ENCODE data around the gene RAB11A.

RAB11A gene

DNA sequence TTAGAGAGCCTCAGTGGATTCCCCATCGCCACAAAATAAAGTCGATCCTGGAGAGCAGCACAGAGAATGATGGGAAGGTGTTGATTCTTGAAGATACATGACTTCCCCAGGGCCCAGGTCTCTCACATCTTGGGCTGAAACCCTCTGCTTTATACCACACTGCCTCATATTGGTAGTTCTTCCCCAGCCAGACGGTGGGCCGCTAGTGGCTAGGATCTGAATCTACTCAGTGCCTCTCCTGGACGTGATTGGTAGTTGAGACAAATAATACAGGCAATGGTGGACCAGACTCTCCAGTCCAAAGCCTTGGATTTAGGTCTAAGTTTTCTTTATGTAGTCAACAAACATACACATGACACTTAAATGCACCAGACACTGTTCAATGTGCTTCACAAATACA is 49.7 kb downstream of the RAB11A start:
- no peak for DNase-seq (ENCODE audit: low read depth)
- TF ChIP-seq, protein P1, sequence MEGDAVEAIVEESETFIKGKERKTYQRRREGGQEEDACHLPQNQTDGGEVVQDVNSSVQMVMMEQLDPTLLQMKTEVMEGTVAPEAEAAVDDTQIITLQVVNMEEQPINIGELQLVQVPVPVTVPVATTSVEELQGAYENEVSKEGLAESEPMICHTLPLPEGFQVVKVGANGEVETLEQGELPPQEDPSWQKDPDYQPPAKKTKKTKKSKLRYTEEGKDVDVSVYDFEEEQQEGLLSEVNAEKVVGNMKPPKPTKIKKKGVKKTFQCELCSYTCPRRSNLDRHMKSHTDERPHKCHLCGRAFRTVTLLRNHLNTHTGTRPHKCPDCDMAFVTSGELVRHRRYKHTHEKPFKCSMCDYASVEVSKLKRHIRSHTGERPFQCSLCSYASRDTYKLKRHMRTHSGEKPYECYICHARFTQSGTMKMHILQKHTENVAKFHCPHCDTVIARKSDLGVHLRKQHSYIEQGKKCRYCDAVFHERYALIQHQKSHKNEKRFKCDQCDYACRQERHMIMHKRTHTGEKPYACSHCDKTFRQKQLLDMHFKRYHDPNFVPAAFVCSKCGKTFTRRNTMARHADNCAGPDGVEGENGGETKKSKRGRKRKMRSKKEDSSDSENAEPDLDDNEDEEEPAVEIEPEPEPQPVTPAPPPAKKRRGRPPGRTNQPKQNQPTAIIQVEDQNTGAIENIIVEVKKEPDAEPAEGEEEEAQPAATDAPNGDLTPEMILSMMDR (IDR thresholded peaks at IDR 0.05; ENCODE audit: control insufficient read depth, insufficient read depth, low read depth, low read length, missing control alignments), result no peak
- H3K4me3 ChIP-seq (ENCODE audit: control insufficient read depth, low read depth, low read length), result no peak overlapping the region

GRCh38 chr15:65919353-65919752 is 50.1 kb downstream of the RAB11A start:
- no peak for DNase-seq (ENCODE audit: low read depth)
- H3K4me3 ChIP-seq (ENCODE audit: control insufficient read depth, low read depth, low read length), result no peak overlapping the region
- TF ChIP-seq, protein P1 (IDR thresholded peaks at IDR 0.05; ENCODE audit: control insufficient read depth, insufficient read depth, low read depth, low read length, missing control alignments), result no peak

DNA sequence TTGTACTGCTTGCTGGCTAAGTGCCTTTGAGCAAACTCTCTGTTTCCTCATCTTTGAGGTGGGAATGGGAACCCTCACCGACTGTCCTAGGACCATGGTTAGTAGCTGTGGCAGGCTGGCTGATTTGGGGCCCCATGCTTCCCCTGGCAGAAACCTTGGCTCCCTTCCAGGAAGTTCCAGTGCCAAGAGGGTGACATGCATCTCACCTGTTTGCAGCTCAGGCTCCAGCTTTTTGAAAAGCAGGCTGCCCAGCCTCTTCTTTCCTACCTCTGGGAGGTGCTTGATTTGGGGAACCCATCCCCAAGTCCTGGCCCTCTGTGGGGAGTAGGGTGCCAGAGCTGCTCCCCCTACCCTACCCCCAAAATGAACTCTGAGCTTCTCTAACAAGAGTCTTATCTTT is 50.8 kb downstream of the RAB11A start:
- no peak overlapping the region for H3K4me3 ChIP-seq (ENCODE audit: control insufficient read depth, low read depth, low read length)
- DNase-seq (ENCODE audit: low read depth), result no peak
- TF ChIP-seq, protein P1 (IDR thresholded peaks at IDR 0.05; ENCODE audit: control insufficient read depth, insufficient read depth, low read depth, low read length, missing control alignments), result no peak

- H3K4me3 ChIP-seq (ENCODE audit: control insufficient read depth, low read depth, low read length), result no peak overlapping the region
- no peak for DNase-seq (ENCODE audit: low read depth)
- TF ChIP-seq, protein P1 (IDR thresholded peaks at IDR 0.05; ENCODE audit: control insufficient read depth, insufficient read depth, low read depth, low read length, missing control alignments), result no peak
Observed at GRCh38 chr15:65920825-65921309, 51.6 kb downstream of the RAB11A start.

DNA sequence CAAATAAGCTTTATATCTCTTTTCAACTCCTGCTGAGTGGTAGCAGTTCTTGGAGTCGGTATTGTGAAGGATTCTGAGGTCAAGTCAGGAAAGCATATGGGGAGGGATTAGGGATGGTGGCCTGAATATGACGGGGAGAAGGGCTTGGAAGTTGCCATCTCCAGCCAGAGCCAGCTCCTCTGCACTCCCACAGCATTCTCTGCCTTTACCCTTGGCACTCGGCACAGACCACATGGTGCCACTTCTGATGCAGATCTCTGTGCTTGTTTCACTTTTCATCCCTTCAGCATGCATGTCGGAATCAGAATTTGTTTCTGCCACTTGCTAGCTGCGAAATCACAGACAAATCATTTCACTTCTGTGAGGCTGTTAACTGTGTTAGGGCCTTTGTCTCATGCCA is 52.5 kb downstream of the RAB11A start:
- TF ChIP-seq, protein P1 (IDR thresholded peaks at IDR 0.05; ENCODE audit: control insufficient read depth, insufficient read depth, low read depth, low read length, missing control alignments), result no peak
- no peak for DNase-seq (ENCODE audit: low read depth)
- no peak overlapping the region for H3K4me3 ChIP-seq (ENCODE audit: control insufficient read depth, low read depth, low read length)

DNA sequence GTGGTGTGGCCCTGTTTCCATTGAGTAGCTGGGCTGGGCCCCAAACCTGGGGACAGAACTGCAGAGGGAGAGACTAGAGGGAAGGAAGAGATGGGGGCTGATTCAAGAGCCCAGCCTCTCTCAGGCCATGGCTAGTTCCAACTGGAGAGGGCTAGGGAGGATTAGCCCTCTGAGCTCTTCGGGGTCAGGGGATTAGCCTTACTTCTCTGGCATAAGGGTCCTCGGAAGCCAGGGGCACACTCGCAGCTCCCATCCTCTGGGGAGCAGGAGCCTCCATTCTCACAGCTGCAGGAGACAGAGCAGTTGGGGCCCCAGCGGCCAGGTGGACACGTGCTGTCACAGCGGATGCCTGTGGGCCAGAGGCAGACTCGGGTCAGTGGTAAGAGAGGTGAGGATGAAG is 53.3 kb downstream of the RAB11A start:
- TF ChIP-seq, protein P1 (IDR thresholded peaks at IDR 0.05; ENCODE audit: control insufficient read depth, insufficient read depth, low read depth, low read length, missing control alignments), result no peak
- H3K4me3 ChIP-seq (ENCODE audit: control insufficient read depth, low read depth, low read length), result no peak overlapping the region
- DNase-seq (ENCODE audit: low read depth), result no peak

GRCh38 chr15:65923264-65923663 is 54.0 kb downstream of the RAB11A start:
- TF ChIP-seq, protein P1 (IDR thresholded peaks at IDR 0.05; ENCODE audit: control insufficient read depth, insufficient read depth, low read depth, low read length, missing control alignments), result no peak
- no peak overlapping the region for H3K4me3 ChIP-seq (ENCODE audit: control insufficient read depth, low read depth, low read length)
- no peak for DNase-seq (ENCODE audit: low read depth)
